ENCODE measurements around the gene SLC6A6. TPM values are rescaled to one million over a fixed set of nuclear protein-coding genes. Genes with fewer than 3 reads are reported as not detected.

Gene SLC6A6
- total RNA-seq, 4 donors from 2014 or later = 34.4 to 166 (median 55.2) TPM

DNA sequence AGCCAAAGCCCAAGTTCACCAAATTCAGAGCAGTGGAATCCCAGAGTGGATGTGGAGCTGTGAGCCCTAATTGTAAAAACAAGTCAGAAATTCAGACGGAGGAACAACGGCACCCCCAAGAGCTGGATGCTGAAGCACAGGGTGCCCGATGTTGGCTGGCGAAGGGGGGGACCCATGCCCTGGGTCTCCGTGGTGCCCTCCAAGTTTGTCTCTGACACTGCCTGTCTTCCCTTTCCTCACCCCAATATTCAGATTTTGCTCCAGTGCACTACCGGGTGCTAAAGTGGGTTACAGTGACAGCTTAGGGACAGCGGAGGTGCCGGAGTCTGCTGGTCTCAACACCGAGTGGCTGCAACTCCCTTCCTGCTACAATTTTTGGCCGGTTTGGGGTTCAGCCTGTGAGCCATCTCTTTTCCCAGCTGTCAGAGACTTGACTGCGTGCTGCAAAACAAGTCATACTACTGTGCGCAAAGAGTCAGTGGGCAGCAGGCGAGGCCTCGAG is 131.1 kb downstream of the SLC6A6 start:
- 65 to 84% methylated on average over 14 of the region's 14 CpGs for WGBS, 2 donors
- TF ChIP-seq, protein P1, sequence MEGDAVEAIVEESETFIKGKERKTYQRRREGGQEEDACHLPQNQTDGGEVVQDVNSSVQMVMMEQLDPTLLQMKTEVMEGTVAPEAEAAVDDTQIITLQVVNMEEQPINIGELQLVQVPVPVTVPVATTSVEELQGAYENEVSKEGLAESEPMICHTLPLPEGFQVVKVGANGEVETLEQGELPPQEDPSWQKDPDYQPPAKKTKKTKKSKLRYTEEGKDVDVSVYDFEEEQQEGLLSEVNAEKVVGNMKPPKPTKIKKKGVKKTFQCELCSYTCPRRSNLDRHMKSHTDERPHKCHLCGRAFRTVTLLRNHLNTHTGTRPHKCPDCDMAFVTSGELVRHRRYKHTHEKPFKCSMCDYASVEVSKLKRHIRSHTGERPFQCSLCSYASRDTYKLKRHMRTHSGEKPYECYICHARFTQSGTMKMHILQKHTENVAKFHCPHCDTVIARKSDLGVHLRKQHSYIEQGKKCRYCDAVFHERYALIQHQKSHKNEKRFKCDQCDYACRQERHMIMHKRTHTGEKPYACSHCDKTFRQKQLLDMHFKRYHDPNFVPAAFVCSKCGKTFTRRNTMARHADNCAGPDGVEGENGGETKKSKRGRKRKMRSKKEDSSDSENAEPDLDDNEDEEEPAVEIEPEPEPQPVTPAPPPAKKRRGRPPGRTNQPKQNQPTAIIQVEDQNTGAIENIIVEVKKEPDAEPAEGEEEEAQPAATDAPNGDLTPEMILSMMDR (IDR thresholded peaks at IDR 0.05) = no peak
- TF ChIP-seq POLR2A (IDR thresholded peaks at IDR 0.05) = no peak
- no peak for DNase-seq (ENCODE audit: low spot score in 2 of 2)
- H3K4me3 ChIP-seq (ENCODE audit: low read depth, poor library complexity, severe bottlenecking) = no peak overlapping the region
- intact Hi-C loops (cut with DNase I; ENCODE audit: low total_unique reads) = no loop called here

DNA sequence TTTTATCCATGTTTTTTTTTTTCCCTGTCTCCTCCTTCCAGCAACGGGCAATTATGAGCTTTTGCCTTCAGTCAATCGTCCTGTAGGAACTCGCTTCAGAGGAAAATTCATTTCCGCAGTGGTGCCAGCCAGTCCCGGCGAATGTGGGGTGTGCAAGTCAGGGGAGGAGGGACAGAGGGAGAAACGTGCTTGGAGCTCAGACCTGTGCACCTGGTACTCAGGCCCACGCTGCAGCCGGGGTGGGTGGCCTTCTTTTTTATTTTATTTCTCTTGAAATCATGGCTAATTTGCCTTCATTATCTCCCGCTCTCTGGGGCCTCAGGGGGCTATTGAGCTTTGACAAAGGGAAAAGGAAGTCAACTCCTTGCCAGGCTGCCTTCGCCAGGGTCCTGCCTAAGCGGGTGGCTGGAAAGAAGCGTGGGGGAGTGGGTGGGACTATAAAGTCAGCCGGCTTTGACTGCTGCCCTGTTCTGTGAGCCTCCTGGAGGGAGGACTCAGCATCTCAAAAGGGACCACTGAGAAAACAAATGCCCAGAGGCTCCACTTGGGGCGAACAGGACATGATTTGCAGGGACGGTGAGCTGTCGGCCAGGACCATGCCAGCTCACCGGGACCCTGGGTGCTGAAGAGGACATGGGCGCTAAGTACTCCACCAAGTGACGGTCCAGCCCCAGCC is 132.2 kb downstream of the SLC6A6 start:
- 25 to 28% methylated on average over 20 of the region's 20 CpGs for WGBS, 2 donors

DNA sequence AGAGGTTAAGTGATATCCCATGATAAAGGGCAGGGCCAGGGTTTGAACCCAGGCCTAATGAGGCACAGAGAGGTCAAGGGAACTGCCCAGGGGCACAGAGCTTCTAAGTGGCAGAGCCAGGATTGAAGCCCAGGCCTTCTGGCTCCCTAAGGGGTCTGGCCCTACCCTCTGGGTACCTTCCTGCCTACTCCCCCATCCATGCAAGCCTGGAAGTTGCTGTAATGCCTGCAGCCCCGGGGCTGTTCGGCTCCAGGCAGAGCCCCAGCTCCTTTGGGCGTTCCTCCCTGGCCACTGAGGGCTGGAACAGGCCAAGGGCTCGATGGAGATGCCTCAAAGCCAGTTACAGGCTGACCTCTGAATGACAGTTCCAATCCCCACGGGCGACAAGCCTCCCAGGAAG is 133.2 kb downstream of the SLC6A6 start:
- no peak for DNase-seq (ENCODE audit: low spot score in 2 of 2)
- intact Hi-C loops (cut with DNase I; ENCODE audit: low total_unique reads) = no loop called here
- 49 to 52% methylated on average over 6 of the region's 6 CpGs for WGBS, 2 donors
- H3K4me3 ChIP-seq (ENCODE audit: low read depth, poor library complexity, severe bottlenecking) = no peak overlapping the region
- TF ChIP-seq, protein P1 (IDR thresholded peaks at IDR 0.05) = no peak
- TF ChIP-seq POLR2A (IDR thresholded peaks at IDR 0.05) = no peak

More for the DNA sequence above, 132.2 kb downstream of the SLC6A6 start:
- H3K4me3 ChIP-seq (ENCODE audit: low read depth, poor library complexity, severe bottlenecking) = no peak overlapping the region
- TF ChIP-seq POLR2A (IDR thresholded peaks at IDR 0.05) = no peak
- TF ChIP-seq, protein P1 (IDR thresholded peaks at IDR 0.05) = no peak
- no peak for DNase-seq (ENCODE audit: low spot score in 2 of 2)
- intact Hi-C loops (cut with DNase I; ENCODE audit: low total_unique reads) = no loop called here

DNA sequence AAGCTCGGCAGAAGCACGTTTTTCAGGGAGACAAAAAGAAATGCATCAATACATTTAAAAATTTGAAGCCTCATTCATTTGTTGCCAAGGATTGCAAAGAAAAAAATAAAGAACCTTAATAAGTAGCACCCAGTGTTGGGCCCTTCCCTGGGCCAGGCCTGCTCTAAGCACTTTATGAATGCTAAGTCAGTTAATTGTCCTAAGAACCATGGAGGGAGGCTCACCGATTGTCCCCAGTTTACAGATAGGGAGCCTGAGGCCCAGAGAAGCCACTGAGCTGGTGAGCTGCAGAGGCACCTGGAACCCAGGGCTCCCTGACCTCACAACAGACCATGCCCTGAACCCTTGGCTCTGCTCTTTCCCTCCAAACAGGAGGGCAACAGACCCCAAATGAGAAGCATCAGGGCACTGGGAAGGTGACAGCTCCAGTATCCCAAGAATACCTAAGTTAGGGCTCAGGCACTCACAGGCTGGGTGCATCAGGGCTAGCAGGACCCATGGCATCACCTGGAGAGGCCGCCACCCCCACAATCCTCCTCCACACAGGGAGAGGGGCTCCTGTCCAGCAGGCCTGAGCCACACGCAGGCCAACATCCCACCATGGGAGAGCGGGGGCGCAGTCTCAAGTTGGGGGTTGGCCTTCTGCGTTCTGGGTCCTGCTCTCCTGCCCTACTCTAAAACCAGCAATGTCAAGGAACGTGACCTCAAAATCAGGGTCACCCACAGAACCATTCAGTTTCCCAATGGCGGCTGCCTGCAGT is 133.8 kb downstream of the SLC6A6 start:
- intact Hi-C loops (cut with DNase I; ENCODE audit: low total_unique reads) = no loop called here
- no peak for TF ChIP-seq POLR2A (IDR thresholded peaks at IDR 0.05)
- TF ChIP-seq, protein P1 (IDR thresholded peaks at IDR 0.05) = no peak
- WGBS, 2 donors = 81 to 83% methylated on average over 10 of the region's 10 CpGs
- DNase-seq (ENCODE audit: low spot score in 2 of 2) = no peak
- H3K4me3 ChIP-seq (ENCODE audit: low read depth, poor library complexity, severe bottlenecking) = no peak overlapping the region

DNA sequence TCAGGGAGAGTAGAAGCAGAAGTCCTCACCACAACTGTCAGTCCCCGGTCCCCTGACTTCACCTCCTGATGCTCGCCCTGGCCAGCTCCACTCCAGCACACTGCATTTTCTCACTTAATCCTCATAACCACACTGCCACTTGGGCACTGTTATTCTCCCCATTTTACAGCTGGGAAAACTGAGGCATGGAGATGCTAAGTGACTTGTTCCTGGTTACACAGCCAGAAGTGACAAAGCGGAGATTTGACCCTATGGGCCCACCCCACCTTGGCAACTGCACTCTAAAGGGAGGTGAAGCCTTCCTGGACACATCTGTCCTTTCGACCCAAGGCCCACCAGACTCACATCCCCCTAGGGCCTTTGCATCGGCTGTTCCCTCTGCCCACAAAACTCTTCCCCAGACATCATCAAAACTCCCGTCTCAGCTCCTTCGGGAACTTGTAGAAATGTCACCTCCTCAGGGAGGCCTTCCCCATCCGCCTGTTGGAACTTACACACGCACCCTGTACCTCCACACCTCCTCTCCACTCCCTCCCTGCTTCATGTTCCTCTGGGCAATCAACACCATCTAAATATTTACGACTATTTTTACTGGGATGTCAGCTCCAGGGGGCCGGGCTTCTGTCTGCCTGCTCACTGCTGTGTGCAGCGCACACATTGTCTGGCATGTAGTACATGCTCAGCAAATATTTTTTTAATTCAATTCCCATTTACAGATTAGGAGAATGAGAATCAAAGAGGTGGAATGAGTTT is 134.6 kb downstream of the SLC6A6 start:
- no peak overlapping the region for H3K4me3 ChIP-seq (ENCODE audit: low read depth, poor library complexity, severe bottlenecking)
- TF ChIP-seq, protein P1 (IDR thresholded peaks at IDR 0.05) = no peak
- TF ChIP-seq POLR2A (IDR thresholded peaks at IDR 0.05) = no peak
- intact Hi-C loops (cut with DNase I; ENCODE audit: low total_unique reads) = no loop called here
- DNase-seq (ENCODE audit: low spot score in 2 of 2) = no peak
- WGBS, 2 donors = 79 to 87% methylated on average over 12 of the region's 12 CpGs

Data from lower leg skin (tissue), 4 donors.